ENCODE results near the gene AMMECR1. TPM values are rescaled to one million over a fixed set of nuclear protein-coding genes. Genes with fewer than 3 reads are reported as not detected.
A peak's percentile ranks its signal among the peaks of the same experiment; 100 is the strongest.

AMMECR1 gene
- polyA plus RNA-seq, 3 donors: 2.1 to 3.3 (median 2.9) TPM

DNA sequence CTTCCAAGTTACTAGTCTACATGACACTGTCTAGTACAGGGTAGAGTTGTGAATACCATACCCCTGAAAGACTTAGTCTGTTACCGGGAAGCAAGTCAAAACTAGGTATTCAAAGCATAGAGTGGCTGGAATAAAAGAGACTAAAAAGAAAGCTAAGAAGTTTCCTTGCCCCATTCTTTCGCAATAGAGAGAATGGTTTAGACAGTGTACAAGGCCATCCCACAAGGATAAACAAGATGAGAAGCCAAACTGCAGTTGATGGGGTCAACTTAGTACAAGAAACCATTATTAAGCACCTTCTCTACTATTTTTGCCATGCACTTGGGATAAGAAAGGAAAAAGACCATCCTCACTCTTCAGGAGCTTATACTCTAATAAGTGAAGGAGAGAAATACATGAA, 30.3 kb downstream of the AMMECR1 start:
- Mint-ChIP-seq H3K36me3 (peaks cover 0 to 2% of the 10 kb centered on the region in 2 donors), H3K27ac (no peak overlapping the region), H3K27me3 (ENCODE audit: low read depth in 3 of 3) (peaks cover 0 to 4% (median 0%) of the 10 kb centered on the region in 3 donors), H3K9me3 (no peaks in the 10 kb centered on the region), H3K4me3 (no peak overlapping the region), H3K4me1 (peaks cover 10% of the 10 kb centered on the region)
- no CpG with 5 or more reads among the region's 2 CpGs for WGBS (ENCODE audit: insufficient coverage)
- Histone ChIP-seq H3K4me1 (ENCODE audit: control insufficient read depth in 1 of 2, insufficient read depth in 2 of 2, low read length in 2 of 2) (no peaks in the 10 kb centered on the region), H3K27me3 (ENCODE audit: control insufficient read depth in 2 of 2, insufficient read depth in 2 of 2, low read length in 2 of 2) (no peaks in the 10 kb centered on the region), H4K20me1 (ENCODE audit: insufficient read depth, low read length) (no peaks in the 10 kb centered on the region), H3K27ac (ENCODE audit: low read depth in 1 of 2, low read length in 2 of 2) (no peak overlapping the region), H3K9me3 (replicated peaks in 1 of 2; ENCODE audit: control insufficient read depth in 1 of 2, insufficient read depth in 1 of 2, low read length in 2 of 2) (no peaks in the 10 kb centered on the region), H3K4me2 (replicated peaks; ENCODE audit: extremely low read depth, low read length, poor library complexity, severe bottlenecking) (no peak overlapping the region), H3K36me3 (replicated peaks in 1 of 2; ENCODE audit: control insufficient read depth in 1 of 2, insufficient read depth in 2 of 2, low read length in 2 of 2) (no peaks in the 10 kb centered on the region), H3K9ac (ENCODE audit: insufficient read depth, low read length, poor library complexity, severe bottlenecking) (no peak overlapping the region), H3K4me3 (replicated peaks in 1 of 3; ENCODE audit: low read depth in 2 of 3, low read length in 3 of 3) (no peak overlapping the region), H2AFZ (ENCODE audit: insufficient read depth, low read depth, low read length, poor library complexity, severe bottlenecking) (no peak overlapping the region), H3K79me2 (ENCODE audit: insufficient read depth, low read length) (no peaks in the 10 kb centered on the region)
- intact Hi-C loops (cut with micrococcal nuclease): no loop called here
- no peak for DNase-seq
- TF ChIP-seq, protein P1, sequence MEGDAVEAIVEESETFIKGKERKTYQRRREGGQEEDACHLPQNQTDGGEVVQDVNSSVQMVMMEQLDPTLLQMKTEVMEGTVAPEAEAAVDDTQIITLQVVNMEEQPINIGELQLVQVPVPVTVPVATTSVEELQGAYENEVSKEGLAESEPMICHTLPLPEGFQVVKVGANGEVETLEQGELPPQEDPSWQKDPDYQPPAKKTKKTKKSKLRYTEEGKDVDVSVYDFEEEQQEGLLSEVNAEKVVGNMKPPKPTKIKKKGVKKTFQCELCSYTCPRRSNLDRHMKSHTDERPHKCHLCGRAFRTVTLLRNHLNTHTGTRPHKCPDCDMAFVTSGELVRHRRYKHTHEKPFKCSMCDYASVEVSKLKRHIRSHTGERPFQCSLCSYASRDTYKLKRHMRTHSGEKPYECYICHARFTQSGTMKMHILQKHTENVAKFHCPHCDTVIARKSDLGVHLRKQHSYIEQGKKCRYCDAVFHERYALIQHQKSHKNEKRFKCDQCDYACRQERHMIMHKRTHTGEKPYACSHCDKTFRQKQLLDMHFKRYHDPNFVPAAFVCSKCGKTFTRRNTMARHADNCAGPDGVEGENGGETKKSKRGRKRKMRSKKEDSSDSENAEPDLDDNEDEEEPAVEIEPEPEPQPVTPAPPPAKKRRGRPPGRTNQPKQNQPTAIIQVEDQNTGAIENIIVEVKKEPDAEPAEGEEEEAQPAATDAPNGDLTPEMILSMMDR (IDR thresholded peaks at IDR 0.05): no peak

DNA sequence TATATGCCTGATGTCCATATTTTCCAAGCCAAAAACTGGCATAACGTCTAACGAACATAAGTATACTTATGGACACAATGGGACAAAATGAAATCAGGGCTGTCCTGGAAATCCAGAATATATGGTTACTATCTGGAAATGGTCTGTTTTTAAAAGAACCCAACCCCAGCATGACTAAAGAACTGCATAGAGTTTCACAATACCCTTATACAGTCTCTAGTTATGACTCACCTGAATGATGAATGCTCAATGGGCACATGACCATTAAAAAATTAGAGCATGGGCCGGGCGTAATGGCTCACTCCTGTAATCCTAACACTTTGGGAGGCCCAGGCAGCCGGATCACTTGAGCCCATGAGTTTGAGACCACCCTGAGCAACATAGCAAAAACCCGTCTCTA, 31.8 kb downstream of the AMMECR1 start:
- Histone ChIP-seq H3K36me3 (replicated peaks in 1 of 2; ENCODE audit: control insufficient read depth in 1 of 2, insufficient read depth in 2 of 2, low read length in 2 of 2) (no peaks in the 10 kb centered on the region), H3K4me3 (replicated peaks in 1 of 3; ENCODE audit: low read depth in 2 of 3, low read length in 3 of 3) (no peak overlapping the region), H2AFZ (ENCODE audit: insufficient read depth, low read depth, low read length, poor library complexity, severe bottlenecking) (no peak overlapping the region), H3K27me3 (ENCODE audit: control insufficient read depth in 2 of 2, insufficient read depth in 2 of 2, low read length in 2 of 2) (no peaks in the 10 kb centered on the region), H4K20me1 (ENCODE audit: insufficient read depth, low read length) (no peaks in the 10 kb centered on the region), H3K4me1 (ENCODE audit: control insufficient read depth in 1 of 2, insufficient read depth in 2 of 2, low read length in 2 of 2) (no peaks in the 10 kb centered on the region), H3K9ac (ENCODE audit: insufficient read depth, low read length, poor library complexity, severe bottlenecking) (no peak overlapping the region), H3K27ac (ENCODE audit: low read depth in 1 of 2, low read length in 2 of 2) (no peak overlapping the region), H3K4me2 (replicated peaks; ENCODE audit: extremely low read depth, low read length, poor library complexity, severe bottlenecking) (no peak overlapping the region), H3K9me3 (replicated peaks in 1 of 2; ENCODE audit: control insufficient read depth in 1 of 2, insufficient read depth in 1 of 2, low read length in 2 of 2) (no peaks in the 10 kb centered on the region), H3K79me2 (ENCODE audit: insufficient read depth, low read length) (no peaks in the 10 kb centered on the region)
- H3K27me3 Mint-ChIP-seq (ENCODE audit: low read depth in 3 of 3): peaks cover 0 to 4% (median 0%) of the 10 kb centered on the region in 3 donors
- TF ChIP-seq, protein P1 (IDR thresholded peaks at IDR 0.05): no peak
- H3K4me1 Mint-ChIP-seq: peaks cover 10% of the 10 kb centered on the region
- H3K27ac Mint-ChIP-seq: peak overlapping the region in 1 of 7 donors; percentile 33
- H3K4me3 Mint-ChIP-seq: no peak overlapping the region
- no peaks in the 10 kb centered on the region for H3K9me3 Mint-ChIP-seq
- no peaks in the 10 kb centered on the region for H3K36me3 Mint-ChIP-seq
- WGBS (ENCODE audit: insufficient coverage): no CpG with 5 or more reads among the region's 6 CpGs
- DNase-seq: peak; percentile 3 to 40 (median 10)
- intact Hi-C loops (cut with micrococcal nuclease): no loop called here

Data from CD14-positive monocyte (primary cell).